ENCODE results near the gene ARHGEF1. TPM values are rescaled to one million over a fixed set of nuclear protein-coding genes. Genes with fewer than 3 reads are reported as not detected.

ARHGEF1 gene
- total and polyA plus RNA-seq, 12 donors: 7.3 to 443 (median 54.1) TPM

- peaks cover 0 to 9% of the 10 kb centered on the region in 2 donors for H3K4me1 ChIP-seq (replicated peaks in 1 of 2)
- H3K36me3 ChIP-seq (replicated peaks in 1 of 2): no peaks in the 10 kb centered on the region
- no peaks in the 10 kb centered on the region for H3K27me3 ChIP-seq
- intact Hi-C loops (cut with DNase I): loop anchor here (5.0 to 10.0 kb wide), 3 partner anchors 55 to 75 kb away; partner anchors contain the start of gene RABAC1 (in 1 of the 2)
- TF ChIP-seq POLR2A (IDR thresholded peaks at IDR 0.05) (no peak), CTCF (IDR thresholded peaks at IDR 0.05) (no peak)
- 65 to 82% (median 73%) methylated on average over 4 to 7 of the region's 7 CpGs for WGBS, 4 donors
- no peaks in the 10 kb centered on the region for H3K9me3 ChIP-seq (replicated peaks in 1 of 3)
- H3K4me3 ChIP-seq: no peak overlapping the region
- DNase-seq: no peak
- H3K27ac ChIP-seq: no peak overlapping the region
These were observed 3.2 kb upstream of the ARHGEF1 start for GRCh38 chr19:41879670-41880328.

- WGBS, 4 donors: 72 to 78% (median 73%) methylated on average over 5 of the region's 5 CpGs
- no peak overlapping the region for H3K27ac ChIP-seq
- intact Hi-C loops (cut with DNase I): loop anchor here in 1 of 2 donors (10.0 kb wide), 1 partner anchor 54 kb away; no protein-coding TSS in a partner anchor
- H3K9me3 ChIP-seq (replicated peaks in 1 of 3): no peaks in the 10 kb centered on the region
- DNase-seq: no peak
- H3K4me1 ChIP-seq (replicated peaks in 1 of 2): peaks cover 0 to 13% of the 10 kb centered on the region in 2 donors
- H3K4me3 ChIP-seq: no peak overlapping the region
- TF ChIP-seq CTCF (IDR thresholded peaks at IDR 0.05): no peak
- TF ChIP-seq POLR2A (IDR thresholded peaks at IDR 0.05): no peak
- H3K27me3 ChIP-seq: no peaks in the 10 kb centered on the region
- no peaks in the 10 kb centered on the region for H3K36me3 ChIP-seq (replicated peaks in 1 of 2)
These were observed 2.7 kb upstream of the ARHGEF1 start for GRCh38 chr19:41880329-41880708.

- Histone ChIP-seq H3K36me3 (replicated peaks in 1 of 2) (peaks cover 0 to 3% of the 10 kb centered on the region in 2 donors), H3K4me1 (replicated peaks in 1 of 2) (peaks cover 0 to 13% of the 10 kb centered on the region in 2 donors), H3K27me3 (no peaks in the 10 kb centered on the region), H3K27ac (peak overlapping the region in 4 of 5 donors; percentile 67 to 90 (median 76)), H3K9me3 (replicated peaks in 1 of 3) (no peaks in the 10 kb centered on the region), H3K4me3 (peak overlapping the region; percentile 2 to 95 (median 66))
- 0 to 1% (median 1%) methylated on average over 12 to 23 of the region's 23 CpGs for WGBS, 4 donors
- DNase-seq: no peak
- intact Hi-C loops (cut with DNase I): loop anchor here in 1 of 2 donors (10.0 kb wide), 1 partner anchor 51 kb away; no protein-coding TSS in a partner anchor
- TF ChIP-seq CTCF (IDR thresholded peaks at IDR 0.05): no peak
- TF ChIP-seq POLR2A (IDR thresholded peaks at IDR 0.05): no peak
These were observed 458 bp downstream of the ARHGEF1 start for GRCh38 chr19:41883463-41883820.

- intact Hi-C loops (cut with DNase I): loop anchor here in 1 of 2 donors (10.0 kb wide), 1 partner anchor 51 kb away; no protein-coding TSS in a partner anchor
- TF ChIP-seq POLR2A (IDR thresholded peaks at IDR 0.05) (peak; percentile 60 to 94), CTCF (IDR thresholded peaks at IDR 0.05) (peak in 1 of 6 experiments; percentile 15)
- peak; percentile 93 to 97 (median 95) for DNase-seq
- peak overlapping the region in 4 of 5 donors; percentile 67 to 90 (median 76) for H3K27ac ChIP-seq
- H3K4me1 ChIP-seq (replicated peaks in 1 of 2): peaks cover 0 to 13% of the 10 kb centered on the region in 2 donors
- no peaks in the 10 kb centered on the region for H3K27me3 ChIP-seq
- no peaks in the 10 kb centered on the region for H3K9me3 ChIP-seq (replicated peaks in 1 of 3)
- peaks cover 0 to 9% of the 10 kb centered on the region in 2 donors for H3K36me3 ChIP-seq (replicated peaks in 1 of 2)
- peak overlapping the region; percentile 43 to 95 (median 80) for H3K4me3 ChIP-seq
- 1 to 3% (median 1%) methylated on average over 35 to 66 of the region's 66 CpGs for WGBS, 4 donors
These were observed 1.1 kb downstream of the ARHGEF1 start for GRCh38 chr19:41883821-41884733.
